HepG2 (cell line): ENCODE measurements around the gene NUP133. TPM values are rescaled to one million over a fixed set of nuclear protein-coding genes. Genes with fewer than 3 reads are reported as not detected.

Experiments used
- ATAC-seq: fragments of 200-7000 bp; cut with Tn5 transposase; 3 replicates; pipeline ENCODE4 v1.9.1; 2020; ENCODE audit warnings: mild to moderate bottlenecking, moderate library complexity
- BruUV-seq: library from RNA; stranded (reverse); fragments of 400-500 nt; replicated peaks from 2 replicates; lab custom pipeline; 2021; lab: Mats Ljungman, UMichigan
- CTCF ChIA-PET: fragments of 300-600 bp; formaldehyde crosslinking; extraction: SDS; loops from one replicate; lab custom pipeline; 2021; ENCODE audit warnings: low total read pairs, inconsistent platforms, low intra/inter-chr PET ratio; lab: Yijun Ruan, JAX
- POLR2A ChIA-PET: fragments of 350-600 bp; sonication (Branson Sonifier 250); formaldehyde crosslinking; loops from one replicate; lab custom pipeline; 2020; ENCODE audit warnings: antibody characterized with exemption, inconsistent platforms; lab: Yijun Ruan, JAX
- DNase-seq: peaks from one replicate; pipeline ENCODE4 v3.0.0-alpha.2; 2015; ENCODE audit warnings: low spot score
- FAIRE-seq: peaks from 3 replicates; lab custom pipeline; 2011; peaks lifted over from hg19 to GRCh38; lab: Jason Lieb, UNC
- H2AFZ ChIP-seq: one replicate; pipeline ENCODE4 v1.6.1; 2011; ENCODE audit warnings: low read length, inconsistent platforms
- H3K27ac ChIP-seq: fragments of 300-600 bp; 3 replicates; pipeline ENCODE4 v1.8.0; 2011; ENCODE audit warnings: mixed run types, mild to moderate bottlenecking, mixed read lengths, low read length, inconsistent platforms; ENCODE audit not compliant: insufficient read depth; ENCODE audit errors: extremely low read length
- H3K27me3 ChIP-seq, 2 experiments: fragments of 200-600 bp in 1 of 2; 2 replicates in 1 of 2; 3 replicates in 1 of 2; pipeline versions ENCODE4 v1.6.0 to v1.8.0; 2011; ENCODE audit warnings: low read length in 2 of 2, mild to moderate bottlenecking in 2 of 2, moderate library complexity in 2 of 2, inconsistent platforms in 1 of 2; ENCODE audit not compliant: insufficient read depth in 2 of 2, control insufficient read depth in 1 of 2
- H3K36me3 ChIP-seq, 2 experiments: fragments of 200-600 bp in 1 of 2; replicated peaks in 1 of 2; 2 replicates in 1 of 2; 3 replicates in 1 of 2; pipeline versions ENCODE4 v1.5.1 to v1.8.0; 2011; ENCODE audit warnings: low read length in 2 of 2, inconsistent platforms in 1 of 2; ENCODE audit not compliant: insufficient read depth in 2 of 2, control insufficient read depth in 1 of 2
- H3K4me1 ChIP-seq: 2 replicates; pipeline ENCODE4 v1.5.1; 2012; ENCODE audit warnings: low read length, inconsistent platforms; ENCODE audit not compliant: insufficient read depth
- H3K4me2 ChIP-seq: 2 replicates; pipeline ENCODE4 v1.6.0; 2011; ENCODE audit warnings: low read depth, low read length, inconsistent platforms
- H3K4me3 ChIP-seq, 3 experiments: fragments of 200-600 bp in 1 of 3; sonication (generic), shearing (Covaris generic) in 1 of 3; replicated peaks in 1 of 3; 2 replicates each; pipeline ENCODE4 v1.5.1; 2011 to 2016; ENCODE audit warnings: low read length in 3 of 3, inconsistent platforms in 2 of 3, low read depth in 2 of 3, mild to moderate bottlenecking in 2 of 3, control low read depth in 1 of 3, mixed read lengths in 1 of 3; ENCODE audit not compliant: insufficient read depth in 1 of 3
- H3K79me2 ChIP-seq: one replicate; pipeline ENCODE4 v1.6.1; 2011; ENCODE audit warnings: low read length, inconsistent platforms; ENCODE audit not compliant: insufficient read depth
- H3K9ac ChIP-seq: 2 replicates; pipeline ENCODE4 v1.6.0; 2011; ENCODE audit warnings: mild to moderate bottlenecking, low read depth, low read length, inconsistent platforms; ENCODE audit not compliant: insufficient read depth
- H3K9me3 ChIP-seq: 2 replicates; pipeline ENCODE4 v1.5.1; 2012; ENCODE audit warnings: mild to moderate bottlenecking, low read length
- H4K20me1 ChIP-seq: 2 replicates; pipeline ENCODE4 v1.6.0; 2011; ENCODE audit warnings: inconsistent platforms, mild to moderate bottlenecking, low read length, moderate library complexity; ENCODE audit not compliant: insufficient read depth
- HMG20B ChIP-seq: conservative IDR thresholded peaks from 2 replicates; pipeline ENCODE4 v1.6.1; 2016; ENCODE audit warnings: missing genetic modification reagents, missing compliant biosample characterization
- HOXA3 ChIP-seq: sonication (generic); formaldehyde crosslinking; IDR thresholded peaks from 2 replicates; pipeline ENCODE4 v1.5.0; 2020; ENCODE audit warnings: missing genetic modification reagents
- JUN ChIP-seq: sonication (generic); formaldehyde crosslinking; IDR thresholded peaks from 2 replicates; pipeline ENCODE4 v1.4.0; 2020; ENCODE audit warnings: mild to moderate bottlenecking, missing genetic modification reagents
- KLF6 ChIP-seq: IDR thresholded peaks from 2 replicates; pipeline ENCODE4 v1.8.0; 2016; ENCODE audit warnings: missing biosample characterization, missing genetic modification reagents
- REL ChIP-seq: sonication (generic); formaldehyde crosslinking; conservative IDR thresholded peaks from 2 replicates; pipeline ENCODE4 v1.8.0; 2022; ENCODE audit warnings: mild to moderate bottlenecking, missing genetic modification reagents, moderate library complexity
- SCMH1 ChIP-seq: sonication (generic); formaldehyde crosslinking; IDR thresholded peaks from 2 replicates; pipeline ENCODE4 v1.9.0; 2021; ENCODE audit warnings: missing genetic modification reagents, mild to moderate bottlenecking, borderline replicate concordance
- ZBTB20 ChIP-seq: sonication (generic); formaldehyde crosslinking; IDR thresholded peaks from 2 replicates; pipeline ENCODE4 v1.8.1; 2023; ENCODE audit warnings: missing genetic modification reagents, low read depth, mild to moderate bottlenecking, borderline replicate concordance
- ZNF234 ChIP-seq: sonication (generic); formaldehyde crosslinking; conservative IDR thresholded peaks from 2 replicates; pipeline ENCODE4 v1.5.1; 2020; ENCODE audit warnings: mild to moderate bottlenecking, missing genetic modification reagents
- ZNF530 ChIP-seq: sonication (generic); formaldehyde crosslinking; IDR thresholded peaks from 2 replicates; pipeline ENCODE4 v1.5.0; 2020; ENCODE audit warnings: low read depth, mild to moderate bottlenecking, missing genetic modification reagents
- ZNF674 ChIP-seq: sonication (generic); formaldehyde crosslinking; IDR thresholded peaks from 2 replicates; pipeline ENCODE4 v1.5.0; 2020; ENCODE audit warnings: low read depth, mild to moderate bottlenecking, missing genetic modification reagents
- WGBS: methylation state at CpG from one replicate; pipeline ENCODE4 v1.1.6; 2017; ENCODE audit warnings: low lambda C conversion rate; 5-methylcytosine and 5-hydroxymethylcytosine counted together
- in situ Hi-C: cut with HindIII; loops from 2 replicates; pipeline ENCODE4 v1.10.0; 2017; ENCODE audit warnings: low pct_unique_long_range_greater_than_20kb; ENCODE audit not compliant: extremely low pct_ligation_motif_present
- intact Hi-C: fragments of 100-400 bp; cut with micrococcal nuclease; formaldehyde crosslinking; loops from one replicate; pipeline ENCODE4 v1.10.0; 2022; ENCODE audit not compliant: unreplicated experiment
- polyA plus RNA-seq, 8 experiments: library from polyadenylated mRNA; depleted of rRNA in 3 of 8; stranded (reverse) in 7 of 8; unstranded in 1 of 8; fragments of >200 nt; fragmentation: Illumina TruSeq in 4 of 8; extraction: Trizol in 4 of 8; gene quantifications; 2 replicates each; pipeline versions ENCODE4 v1.2.1 to v1.2.3, GENCODE V29; 2011 to 2016; ENCODE audit warnings: low read depth in 4 of 8, missing spikeins in 1 of 8, mixed read lengths in 1 of 8; ENCODE audit not compliant: insufficient read depth in 1 of 8
- total RNA-seq, 5 experiments: library from RNA; depleted of rRNA; stranded (reverse); fragments of >200 nt; fragmentation: Illumina TruSeq; extraction: Trizol; gene quantifications; 2 replicates each; pipeline ENCODE4 v1.2.3, GENCODE V29; 2016; ENCODE audit warnings: low read depth in 1 of 5
- TF ChIP-seq, protein P1 (sequence below): sonication (generic); formaldehyde crosslinking; IDR thresholded peaks from 2 replicates; pipeline ENCODE4 v1.4.0; 2020; ENCODE audit warnings: mild to moderate bottlenecking, missing genetic modification reagents
- TF ChIP-seq, protein P2 (sequence below): sonication (generic); formaldehyde crosslinking; IDR thresholded peaks from 2 replicates; pipeline ENCODE4 v1.5.1; 2020; ENCODE audit warnings: missing genetic modification reagents, mild to moderate bottlenecking, borderline replicate concordance
- TF ChIP-seq, protein P3 (sequence below): sonication (generic); formaldehyde crosslinking; IDR thresholded peaks from 2 replicates; pipeline ENCODE4 v1.5.1; 2020; ENCODE audit warnings: missing genetic modification reagents, mild to moderate bottlenecking, borderline replicate concordance
- TF ChIP-seq, protein P4 (sequence below): sonication (generic); formaldehyde crosslinking; IDR thresholded peaks from 2 replicates; pipeline ENCODE4 v1.4.0; 2020; ENCODE audit warnings: missing genetic modification reagents
- TF ChIP-seq, protein P5 (sequence below): sonication (generic); formaldehyde crosslinking; IDR thresholded peaks from 2 replicates; pipeline ENCODE4 v1.8.1; 2023; ENCODE audit warnings: mild to moderate bottlenecking, missing genetic modification reagents, borderline replicate concordance
- TF ChIP-seq, protein P6 (sequence below): sonication (generic); formaldehyde crosslinking; IDR thresholded peaks from 2 replicates; pipeline ENCODE4 v1.4.0; 2020; ENCODE audit warnings: mild to moderate bottlenecking, missing genetic modification reagents, borderline replicate concordance

The NUP133 gene
- total and polyA plus RNA-seq, 2 of the 13 experiments (the other 11 are each of a cell fraction or from before 2014, with no cell fraction given): 17.7 to 45.6 TPM

DNA sequence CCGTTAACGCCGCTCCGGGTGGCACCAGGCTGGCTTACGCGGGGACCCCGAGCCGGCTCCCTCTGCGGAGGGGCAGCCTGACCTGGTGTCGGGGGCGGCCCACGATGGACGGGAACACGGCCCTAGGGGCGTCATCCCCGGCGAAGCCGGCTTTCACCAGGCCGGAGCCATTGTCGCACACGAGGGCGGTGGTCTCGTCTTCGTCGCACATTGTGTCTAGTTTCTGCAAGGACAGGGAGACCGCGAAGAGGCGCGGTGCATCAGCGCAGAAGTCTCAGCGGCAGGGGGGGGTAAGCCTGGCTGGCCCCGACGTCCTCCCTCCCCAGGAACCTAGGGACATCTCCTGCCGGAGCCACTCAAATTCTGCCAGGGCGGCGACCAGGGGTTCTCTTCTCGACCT lies 75.2 kb downstream of the NUP133 start (continued):
- TF ChIP-seq HMG20B (CRISPR knock-in tag) (no peak), HOXA3 (CRISPR knock-in tag) (no peak), ZNF530 (no peak), ZNF674 (CRISPR knock-in tag) (no peak), ZBTB20 (CRISPR knock-in tag) (no peak), REL (CRISPR knock-in tag) (no peak), ZNF234 (CRISPR knock-in tag) (no peak)
- TF ChIP-seq, protein P1, sequence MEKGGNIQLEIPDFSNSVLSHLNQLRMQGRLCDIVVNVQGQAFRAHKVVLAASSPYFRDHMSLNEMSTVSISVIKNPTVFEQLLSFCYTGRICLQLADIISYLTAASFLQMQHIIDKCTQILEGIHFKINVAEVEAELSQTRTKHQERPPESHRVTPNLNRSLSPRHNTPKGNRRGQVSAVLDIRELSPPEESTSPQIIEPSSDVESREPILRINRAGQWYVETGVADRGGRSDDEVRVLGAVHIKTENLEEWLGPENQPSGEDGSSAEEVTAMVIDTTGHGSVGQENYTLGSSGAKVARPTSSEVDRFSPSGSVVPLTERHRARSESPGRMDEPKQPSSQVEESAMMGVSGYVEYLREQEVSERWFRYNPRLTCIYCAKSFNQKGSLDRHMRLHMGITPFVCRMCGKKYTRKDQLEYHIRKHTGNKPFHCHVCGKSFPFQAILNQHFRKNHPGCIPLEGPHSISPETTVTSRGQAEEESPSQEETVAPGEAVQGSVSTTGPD (CRISPR knock-in tag): no peak
- TF ChIP-seq, protein P2, sequence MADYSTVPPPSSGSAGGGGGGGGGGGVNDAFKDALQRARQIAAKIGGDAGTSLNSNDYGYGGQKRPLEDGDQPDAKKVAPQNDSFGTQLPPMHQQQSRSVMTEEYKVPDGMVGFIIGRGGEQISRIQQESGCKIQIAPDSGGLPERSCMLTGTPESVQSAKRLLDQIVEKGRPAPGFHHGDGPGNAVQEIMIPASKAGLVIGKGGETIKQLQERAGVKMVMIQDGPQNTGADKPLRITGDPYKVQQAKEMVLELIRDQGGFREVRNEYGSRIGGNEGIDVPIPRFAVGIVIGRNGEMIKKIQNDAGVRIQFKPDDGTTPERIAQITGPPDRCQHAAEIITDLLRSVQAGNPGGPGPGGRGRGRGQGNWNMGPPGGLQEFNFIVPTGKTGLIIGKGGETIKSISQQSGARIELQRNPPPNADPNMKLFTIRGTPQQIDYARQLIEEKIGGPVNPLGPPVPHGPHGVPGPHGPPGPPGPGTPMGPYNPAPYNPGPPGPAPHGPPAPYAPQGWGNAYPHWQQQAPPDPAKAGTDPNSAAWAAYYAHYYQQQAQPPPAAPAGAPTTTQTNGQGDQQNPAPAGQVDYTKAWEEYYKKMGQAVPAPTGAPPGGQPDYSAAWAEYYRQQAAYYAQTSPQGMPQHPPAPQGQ: no peak
- TF ChIP-seq, all 625 proteins: peak for 0

DNA sequence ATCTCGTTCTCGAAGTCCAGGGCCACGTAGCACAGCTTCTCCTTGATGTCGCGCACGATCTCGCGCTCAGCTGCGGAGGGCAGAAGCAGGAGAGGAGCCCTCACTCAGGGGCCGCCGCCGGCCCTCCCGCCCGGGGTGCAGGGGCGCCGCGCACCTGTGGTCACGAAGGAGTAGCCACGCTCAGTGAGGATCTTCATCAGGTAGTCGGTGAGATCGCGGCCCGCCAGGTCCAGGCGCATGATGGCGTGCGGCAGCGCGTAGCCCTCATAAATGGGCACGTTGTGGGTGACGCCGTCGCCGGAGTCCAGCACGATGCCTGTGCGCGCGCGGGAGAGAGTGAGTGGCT lies 76.1 kb downstream of the NUP133 start:
- Histone ChIP-seq H3K4me3 (no peak overlapping the region), H3K4me2 (no peak overlapping the region), H2AFZ (no peak overlapping the region), H3K36me3 (no peaks in the 10 kb centered on the region), H3K27ac (no peak overlapping the region), H4K20me1 (no peaks in the 10 kb centered on the region), H3K9me3 (no peaks in the 10 kb centered on the region), H3K4me1 (no peaks in the 10 kb centered on the region), H3K27me3 (peaks cover 0 to 10% of the 10 kb centered on the region in 2 experiments; a peak in 2 of 5 replicates), H3K9ac (no peak overlapping the region), H3K79me2 (no peaks in the 10 kb centered on the region)
- BruUV-seq: no TSS peak
- no peak for ATAC-seq
- in situ Hi-C loops: no loop called here
- 93% methylated on average over 38 of the region's 38 CpGs for WGBS
- CTCF ChIA-PET: no interaction called here
- intact Hi-C loops: no loop called here
- DNase-seq: no peak
- no peak for FAIRE-seq
- POLR2A ChIA-PET: no interaction called here
- TF ChIP-seq JUN (no peak), SCMH1 (no peak), KLF6 (CRISPR knock-in tag) (no peak)
- TF ChIP-seq, protein P3, sequence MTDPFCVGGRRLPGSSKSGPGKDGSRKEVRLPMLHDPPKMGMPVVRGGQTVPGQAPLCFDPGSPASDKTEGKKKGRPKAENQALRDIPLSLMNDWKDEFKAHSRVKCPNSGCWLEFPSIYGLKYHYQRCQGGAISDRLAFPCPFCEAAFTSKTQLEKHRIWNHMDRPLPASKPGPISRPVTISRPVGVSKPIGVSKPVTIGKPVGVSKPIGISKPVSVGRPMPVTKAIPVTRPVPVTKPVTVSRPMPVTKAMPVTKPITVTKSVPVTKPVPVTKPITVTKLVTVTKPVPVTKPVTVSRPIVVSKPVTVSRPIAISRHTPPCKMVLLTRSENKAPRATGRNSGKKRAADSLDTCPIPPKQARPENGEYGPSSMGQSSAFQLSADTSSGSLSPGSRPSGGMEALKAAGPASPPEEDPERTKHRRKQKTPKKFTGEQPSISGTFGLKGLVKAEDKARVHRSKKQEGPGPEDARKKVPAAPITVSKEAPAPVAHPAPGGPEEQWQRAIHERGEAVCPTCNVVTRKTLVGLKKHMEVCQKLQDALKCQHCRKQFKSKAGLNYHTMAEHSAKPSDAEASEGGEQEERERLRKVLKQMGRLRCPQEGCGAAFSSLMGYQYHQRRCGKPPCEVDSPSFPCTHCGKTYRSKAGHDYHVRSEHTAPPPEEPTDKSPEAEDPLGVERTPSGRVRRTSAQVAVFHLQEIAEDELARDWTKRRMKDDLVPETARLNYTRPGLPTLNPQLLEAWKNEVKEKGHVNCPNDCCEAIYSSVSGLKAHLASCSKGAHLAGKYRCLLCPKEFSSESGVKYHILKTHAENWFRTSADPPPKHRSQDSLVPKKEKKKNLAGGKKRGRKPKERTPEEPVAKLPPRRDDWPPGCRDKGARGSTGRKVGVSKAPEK (CRISPR knock-in tag): no peak
- TF ChIP-seq, protein P4, sequence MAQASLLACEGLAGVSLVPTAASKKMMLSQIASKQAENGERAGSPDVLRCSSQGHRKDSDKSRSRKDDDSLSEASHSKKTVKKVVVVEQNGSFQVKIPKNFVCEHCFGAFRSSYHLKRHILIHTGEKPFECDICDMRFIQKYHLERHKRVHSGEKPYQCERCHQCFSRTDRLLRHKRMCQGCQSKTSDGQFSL (CRISPR knock-in tag): no peak
- TF ChIP-seq, protein P5, sequence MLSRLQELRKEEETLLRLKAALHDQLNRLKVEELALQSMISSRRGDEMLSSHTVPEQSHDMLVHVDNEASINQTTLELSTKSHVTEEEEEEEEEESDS (CRISPR knock-in tag): no peak
- TF ChIP-seq, protein P6, sequence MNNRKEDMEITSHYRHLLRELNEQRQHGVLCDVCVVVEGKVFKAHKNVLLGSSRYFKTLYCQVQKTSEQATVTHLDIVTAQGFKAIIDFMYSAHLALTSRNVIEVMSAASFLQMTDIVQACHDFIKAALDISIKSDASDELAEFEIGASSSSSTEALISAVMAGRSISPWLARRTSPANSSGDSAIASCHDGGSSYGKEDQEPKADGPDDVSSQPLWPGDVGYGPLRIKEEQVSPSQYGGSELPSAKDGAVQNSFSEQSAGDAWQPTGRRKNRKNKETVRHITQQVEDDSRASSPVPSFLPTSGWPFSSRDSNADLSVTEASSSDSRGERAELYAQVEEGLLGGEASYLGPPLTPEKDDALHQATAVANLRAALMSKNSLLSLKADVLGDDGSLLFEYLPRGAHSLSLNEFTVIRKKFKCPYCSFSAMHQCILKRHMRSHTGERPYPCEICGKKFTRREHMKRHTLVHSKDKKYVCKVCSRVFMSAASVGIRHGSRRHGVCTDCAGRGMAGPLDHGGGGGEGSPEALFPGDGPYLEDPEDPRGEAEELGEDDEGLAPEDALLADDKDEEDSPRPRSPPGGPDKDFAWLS (CRISPR knock-in tag): no peak
